Neural cell (in vitro differentiated cells): Measurements from ENCODE around the gene HUNK.

Experiments
- CTCF ChIP-seq: fragments of 450-650 bp; IDR thresholded peaks from 2 replicates; pipeline ENCODE4 v1.5.1; 2014; ENCODE audit warnings: antibody characterized with exemption, mild to moderate bottlenecking, moderate library complexity; ENCODE audit not compliant: poor library complexity, severe bottlenecking
- EP300 ChIP-seq: fragments of 450-650 bp; conservative IDR thresholded peaks from 2 replicates; pipeline ENCODE4 v1.6.1; 2014; ENCODE audit warnings: antibody characterized with exemption, mild to moderate bottlenecking, moderate library complexity; ENCODE audit not compliant: poor library complexity, severe bottlenecking
- POLR2AphosphoS5 ChIP-seq: IDR thresholded peaks from 2 replicates; pipeline ENCODE4 v1.6.1; 2012
- RAD21 ChIP-seq: fragments of 450-650 bp; conservative IDR thresholded peaks from 2 replicates; pipeline ENCODE4 v1.6.1; 2014; ENCODE audit warnings: antibody characterized with exemption, mild to moderate bottlenecking, moderate library complexity
- REST ChIP-seq: IDR thresholded peaks from 2 replicates; pipeline ENCODE4 v1.6.1; 2012; ENCODE audit warnings: borderline replicate concordance

DNA sequence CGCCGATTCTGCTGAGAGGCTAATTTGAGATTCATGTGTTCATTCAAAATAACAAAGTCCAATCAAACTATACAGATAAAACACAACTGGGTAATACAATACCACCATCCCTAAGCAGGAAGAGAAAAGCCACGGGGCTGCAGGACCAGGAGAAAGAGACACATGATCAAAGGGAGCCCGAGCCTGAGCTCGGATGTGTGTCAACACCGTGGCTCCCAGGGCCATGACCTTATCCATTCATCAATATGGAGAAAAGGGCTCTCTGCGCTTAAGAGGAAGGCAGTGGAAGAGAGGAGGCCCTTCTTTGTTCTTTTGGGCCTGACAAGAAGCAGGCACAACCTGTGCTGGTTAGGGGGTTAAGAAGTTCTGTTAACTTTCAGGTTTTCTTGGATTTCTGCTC is 56.7 kb downstream of the HUNK start:
- TF ChIP-seq RAD21 (no peak), REST (no peak), CTCF (no peak), POLR2AphosphoS5 (no peak), EP300 (no peak)
